Body of pancreas (tissue), 4 donors: ENCODE measurements around the gene HDLBP. TPM values are rescaled to one million over a fixed set of nuclear protein-coding genes. Genes with fewer than 3 reads are reported as not detected.

Source experiments
- ATAC-seq: fragments of 150-250 bp; one replicate; pipeline ENCODE4 v1.9.1; 2016
- DNase-seq, 4 donors: peaks; one replicate each; pipeline ENCODE4 v3.0.0-alpha.2; 2019
- H3K27ac ChIP-seq, 4 donors: fragments of 200-600 bp; sonication (generic); 1 replicate in 3 of 4; 2 replicates in 1 of 4; pipeline versions ENCODE4 v1.5.1 to v1.6.1; 2016 to 2019; ENCODE audit warnings: mild to moderate bottlenecking in 1 of 4, mixed read lengths in 1 of 4, moderate library complexity in 1 of 4
- H3K27me3 ChIP-seq, 2 donors: fragments of 200-600 bp; sonication (generic); one replicate each; pipeline ENCODE4 v1.6.0; 2016; ENCODE audit warnings: mild to moderate bottlenecking in 1 of 2
- H3K36me3 ChIP-seq, 2 donors: fragments of 200-600 bp; sonication (generic); replicated peaks in 1 of 2; 2 replicates each; pipeline ENCODE4 v1.5.1; 2016; ENCODE audit warnings: low read depth in 2 of 2; ENCODE audit not compliant: insufficient read depth in 1 of 2
- H3K4me1 ChIP-seq: fragments of 200-600 bp; sonication (generic); one replicate; pipeline ENCODE4 v1.6.0; 2016
- H3K4me3 ChIP-seq, 2 donors: fragments of 200-600 bp; sonication (generic); 1 replicate in 1 of 2; 2 replicates in 1 of 2; pipeline ENCODE4 v1.5.1; 2016 to 2019
- H3K9me3 ChIP-seq, 3 donors: fragments of 200-600 bp; sonication (generic); 1 replicate in 2 of 3; 2 replicates in 1 of 3; pipeline ENCODE4 v1.5.1; 2016
- CTCF ChIP-seq, 7 experiments: fragments of 450-650 bp in 4 of 7; fragments of 200-600 bp in 3 of 7; sonication (generic) in 3 of 7; IDR thresholded peaks; one replicate each; pipeline ENCODE4 v1.5.1; 2016 to 2019; ENCODE audit warnings: antibody characterized with exemption in 7 of 7
- POLR2A ChIP-seq, 3 donors: fragments of 450-650 bp; IDR thresholded peaks; one replicate each; pipeline ENCODE4 v1.6.1; 2016; ENCODE audit warnings: antibody characterized with exemption in 3 of 3, mild to moderate bottlenecking in 2 of 3
- WGBS, 2 donors: methylation state at CpG; one replicate each; pipeline ENCODE4 v1.1.5; 2017; 5-methylcytosine and 5-hydroxymethylcytosine counted together
- intact Hi-C: fragments of 100-400 bp; cut with DNase I; formaldehyde crosslinking; loops from one replicate; pipeline ENCODE4 v1.15.1; 2023
- total RNA-seq, 2 donors: library from RNA; depleted of rRNA; stranded (reverse); fragments of >200 nt; gene quantifications; one replicate each; pipeline ENCODE4 v1.1.0, GENCODE V29; 2016

HDLBP gene
- total RNA-seq, 2 donors from 2014 or later: 501 to 612 TPM

DNA sequence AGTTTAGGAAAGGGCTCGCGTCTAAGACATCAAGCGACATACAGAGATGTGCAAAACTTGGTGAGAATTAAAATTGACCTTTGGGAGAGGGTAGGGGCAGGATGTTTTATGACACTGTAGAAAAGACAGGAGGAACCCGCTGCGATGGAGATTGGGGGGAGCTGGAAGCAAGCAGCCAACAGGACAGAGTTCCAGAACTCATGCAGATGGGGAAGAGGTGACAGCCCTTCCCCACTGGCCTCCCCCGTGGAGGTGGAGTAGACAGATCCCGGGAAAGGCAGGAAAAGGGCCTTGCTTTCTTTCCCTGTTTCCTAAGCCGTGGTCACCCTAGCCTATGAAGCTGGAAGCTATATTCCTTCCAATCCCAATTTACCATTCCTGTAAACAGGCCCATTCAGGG, 87.9 kb downstream of the HDLBP start:
- ATAC-seq: no peak
- DNase-seq: no peak
- Histone ChIP-seq H3K4me3 (no peak overlapping the region), H3K4me1 (peaks cover 14% of the 10 kb centered on the region), H3K27me3 (no peaks in the 10 kb centered on the region), H3K36me3 (peaks cover 22 to 50% of the 10 kb centered on the region in 2 donors), H3K27ac (no peak overlapping the region), H3K9me3 (no peaks in the 10 kb centered on the region)
- no peak for TF ChIP-seq POLR2A (IDR thresholded peaks at IDR 0.05)
- intact Hi-C loops: no loop called here
- WGBS, 2 donors: 87 to 90% methylated on average over 8 of the region's 8 CpGs

DNA sequence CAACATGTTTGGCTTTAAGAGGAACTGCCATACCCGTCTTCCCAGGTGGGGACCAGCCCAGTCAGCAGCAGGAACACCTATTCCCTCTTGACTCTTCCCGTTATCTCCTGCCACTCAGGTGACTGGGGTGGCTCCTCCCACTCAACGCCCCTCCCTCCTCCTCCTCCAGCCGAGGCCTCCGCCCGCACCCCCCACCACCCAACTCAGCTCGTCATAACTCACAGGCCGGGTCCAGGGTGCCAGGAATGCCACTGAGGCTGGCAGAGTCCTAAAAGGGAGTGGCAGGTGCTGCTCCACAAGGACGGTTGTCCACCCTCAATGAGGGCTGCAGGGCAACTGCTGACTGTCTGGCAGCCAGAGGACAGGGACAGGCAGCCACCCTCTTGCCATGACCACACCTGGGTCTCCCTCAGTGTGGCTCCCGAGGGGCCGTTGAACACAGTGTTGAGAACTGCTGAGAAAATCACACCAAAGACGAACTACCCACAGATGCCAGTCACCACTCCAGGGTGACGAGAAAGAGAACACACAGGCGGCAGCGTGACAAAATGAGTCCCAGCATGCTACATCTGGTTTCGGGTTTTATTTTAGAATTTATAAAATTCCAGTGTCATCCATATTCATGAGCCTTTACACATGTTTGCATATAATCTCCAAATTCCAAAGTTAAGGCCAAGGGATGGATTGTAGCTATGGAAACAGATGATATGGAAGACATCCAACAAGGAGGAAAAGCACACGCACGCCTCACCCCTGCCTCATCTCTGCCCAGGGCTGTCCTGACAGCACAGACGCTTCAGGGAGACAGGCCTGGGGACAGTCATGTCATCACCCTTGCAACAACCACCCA, 88.5 kb downstream of the HDLBP start:
- no peak for TF ChIP-seq POLR2A (IDR thresholded peaks at IDR 0.05)
- no peak for TF ChIP-seq CTCF (IDR thresholded peaks at IDR 0.05)
- intact Hi-C loops: no loop called here
- DNase-seq (no peak), ATAC-seq (no peak)
- H3K36me3 ChIP-seq: peaks cover 22 to 46% of the 10 kb centered on the region in 2 donors
- WGBS, 2 donors: 75 to 85% methylated on average over 16 to 19 of the region's 19 CpGs
- H3K9me3 ChIP-seq: no peaks in the 10 kb centered on the region
- no peak overlapping the region for H3K27ac ChIP-seq
- peaks cover 14% of the 10 kb centered on the region for H3K4me1 ChIP-seq
- H3K27me3 ChIP-seq: no peaks in the 10 kb centered on the region
- no peak overlapping the region for H3K4me3 ChIP-seq

DNA sequence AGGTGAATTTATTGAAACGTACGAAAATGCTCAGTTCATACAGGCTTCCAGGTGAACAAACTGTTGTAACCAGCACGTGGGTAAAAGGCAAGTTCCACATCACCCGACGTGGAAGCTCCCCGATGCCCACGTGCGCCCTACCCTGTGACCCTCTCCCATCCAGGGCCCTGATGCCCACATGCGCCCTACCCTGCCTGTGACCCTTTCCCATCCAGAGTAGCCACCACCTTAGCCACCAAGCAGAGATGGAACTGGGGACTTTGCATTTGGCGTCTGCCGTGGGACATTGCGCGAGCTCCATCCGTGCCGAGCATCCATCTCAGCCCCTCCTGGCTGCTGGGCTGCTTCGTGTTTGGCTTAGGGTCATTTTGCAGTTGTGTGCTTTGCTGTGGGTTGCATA, 89.5 kb downstream of the HDLBP start:
- Histone ChIP-seq H3K27me3 (no peaks in the 10 kb centered on the region), H3K36me3 (peaks cover 22 to 40% of the 10 kb centered on the region in 2 donors), H3K4me3 (no peak overlapping the region), H3K9me3 (no peaks in the 10 kb centered on the region), H3K4me1 (peaks cover 14% of the 10 kb centered on the region), H3K27ac (no peak overlapping the region)
- ATAC-seq: no peak
- intact Hi-C loops: no loop called here
- no peak for DNase-seq
- WGBS, 2 donors: 91 to 97% methylated on average over 16 of the region's 16 CpGs
- TF ChIP-seq POLR2A (IDR thresholded peaks at IDR 0.05) (no peak), CTCF (IDR thresholded peaks at IDR 0.05) (no peak)

- H3K4me1 ChIP-seq: peaks cover 14% of the 10 kb centered on the region
- intact Hi-C loops: no loop called here
- H3K4me3 ChIP-seq: no peak overlapping the region
- no peak overlapping the region for H3K27ac ChIP-seq
- TF ChIP-seq CTCF (IDR thresholded peaks at IDR 0.05): no peak
- TF ChIP-seq POLR2A (IDR thresholded peaks at IDR 0.05): no peak
- H3K27me3 ChIP-seq: no peaks in the 10 kb centered on the region
- ATAC-seq: no peak
- no peaks in the 10 kb centered on the region for H3K9me3 ChIP-seq
- WGBS, 2 donors: 61 to 80% methylated on average over 3 to 16 of the region's 16 CpGs
- H3K36me3 ChIP-seq: peaks cover 20 to 37% of the 10 kb centered on the region in 2 donors
- DNase-seq: no peak
Observed at GRCh38 chr2:241225545-241225944, 89.9 kb downstream of the HDLBP start.

- Histone ChIP-seq H3K9me3 (no peaks in the 10 kb centered on the region), H3K27ac (peak overlapping the region in 2 of 4 donors; percentile 19 to 33), H3K36me3 (peaks cover 14 to 31% of the 10 kb centered on the region in 2 donors), H3K4me3 (no peak overlapping the region), H3K4me1 (peaks cover 14% of the 10 kb centered on the region), H3K27me3 (no peaks in the 10 kb centered on the region)
- no peak for DNase-seq
- ATAC-seq: no peak
- intact Hi-C loops: no loop called here
- no peak for TF ChIP-seq POLR2A (IDR thresholded peaks at IDR 0.05)
- TF ChIP-seq CTCF (IDR thresholded peaks at IDR 0.05): no peak
- WGBS, 2 donors: 77% methylated on average over 8 of the region's 8 CpGs
Observed at GRCh38 chr2:241224851-241225438, 90.5 kb downstream of the HDLBP start.
